Pons (tissue), 1 donor: ENCODE measurements around the gene GUCA2B.

Source experiments
- DNase-seq: peaks from one replicate; pipeline ENCODE4 v3.0.0-alpha.2; 2016; ENCODE audit warnings: low spot score

GUCA2B gene

GRCh38 chr1:42143896-42144710 is 9.1 kb upstream of the GUCA2B start:
- DNase-seq: no peak

- no peak for DNase-seq
Observed at GRCh38 chr1:42144711-42145388, 8.4 kb upstream of the GUCA2B start.

- DNase-seq: no peak
Observed at GRCh38 chr1:42145389-42145716, 7.9 kb upstream of the GUCA2B start.

GRCh38 chr1:42145764-42146625 is 7.2 kb upstream of the GUCA2B start:
- no peak for DNase-seq

GRCh38 chr1:42146626-42147320 is 6.4 kb upstream of the GUCA2B start:
- peak; percentile 58 for DNase-seq

- no peak for DNase-seq
Observed at GRCh38 chr1:42148166-42148565, 5.0 kb upstream of the GUCA2B start.

- DNase-seq: no peak
Observed at GRCh38 chr1:42150651-42151050, 2.6 kb upstream of the GUCA2B start.

GRCh38 chr1:42152119-42152518 is 1.1 kb upstream of the GUCA2B start:
- DNase-seq: no peak

GRCh38 chr1:42153624-42154023 is 414 bp downstream of the GUCA2B start:
- DNase-seq: no peak

GRCh38 chr1:42154685-42155084 is 1.5 kb downstream of the GUCA2B start:
- DNase-seq: no peak

GRCh38 chr1:42155362-42155761 is 2.2 kb downstream of the GUCA2B start:
- DNase-seq: no peak

- DNase-seq: no peak
Observed at GRCh38 chr1:42157667-42158066, 4.5 kb downstream of the GUCA2B start.

- no peak for DNase-seq
Observed at GRCh38 chr1:42158189-42158588, 5.0 kb downstream of the GUCA2B start.

- DNase-seq: no peak
Observed at GRCh38 chr1:42162181-42162580, 9.0 kb downstream of the GUCA2B start.

GRCh38 chr1:42163114-42163513 is 9.9 kb downstream of the GUCA2B start:
- DNase-seq: no peak

- DNase-seq: no peak
Observed at GRCh38 chr1:42163536-42164503, 10.6 kb downstream of the GUCA2B start.

GRCh38 chr1:42164551-42165420 is 11.6 kb downstream of the GUCA2B start, which contains the start of gene GUCA2A:
Gene GUCA2A (minus strand): TSS chr1:42164745. CDS start chr1:42164712, 33 bp downstream.
- no peak for DNase-seq

GRCh38 chr1:42165511-42166210 is 12.5 kb downstream of the GUCA2B start:
- DNase-seq: no peak
